NCI-H187 treated with DMSO at 0.1 percent for 48 hours (cell line): ENCODE data around the gene TAF4B.
"Not testable (repeated sequence)": the region's sequence is repeated elsewhere in the genome, so short reads cannot be mapped to it uniquely, and the experiment has no call there.

Experiments
- DNase-seq: peaks from one replicate; lab custom pipeline; 2025; lab: John Stamatoyannopoulos, UW

The TAF4B gene, protein sequence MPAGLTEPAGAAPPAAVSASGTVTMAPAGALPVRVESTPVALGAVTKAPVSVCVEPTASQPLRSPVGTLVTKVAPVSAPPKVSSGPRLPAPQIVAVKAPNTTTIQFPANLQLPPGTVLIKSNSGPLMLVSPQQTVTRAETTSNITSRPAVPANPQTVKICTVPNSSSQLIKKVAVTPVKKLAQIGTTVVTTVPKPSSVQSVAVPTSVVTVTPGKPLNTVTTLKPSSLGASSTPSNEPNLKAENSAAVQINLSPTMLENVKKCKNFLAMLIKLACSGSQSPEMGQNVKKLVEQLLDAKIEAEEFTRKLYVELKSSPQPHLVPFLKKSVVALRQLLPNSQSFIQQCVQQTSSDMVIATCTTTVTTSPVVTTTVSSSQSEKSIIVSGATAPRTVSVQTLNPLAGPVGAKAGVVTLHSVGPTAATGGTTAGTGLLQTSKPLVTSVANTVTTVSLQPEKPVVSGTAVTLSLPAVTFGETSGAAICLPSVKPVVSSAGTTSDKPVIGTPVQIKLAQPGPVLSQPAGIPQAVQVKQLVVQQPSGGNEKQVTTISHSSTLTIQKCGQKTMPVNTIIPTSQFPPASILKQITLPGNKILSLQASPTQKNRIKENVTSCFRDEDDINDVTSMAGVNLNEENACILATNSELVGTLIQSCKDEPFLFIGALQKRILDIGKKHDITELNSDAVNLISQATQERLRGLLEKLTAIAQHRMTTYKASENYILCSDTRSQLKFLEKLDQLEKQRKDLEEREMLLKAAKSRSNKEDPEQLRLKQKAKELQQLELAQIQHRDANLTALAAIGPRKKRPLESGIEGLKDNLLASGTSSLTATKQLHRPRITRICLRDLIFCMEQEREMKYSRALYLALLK

GRCh38 chr18:26226229-26227050, at the start of gene TAF4B:
Gene TAF4B (plus strand): TSS chr18:26226445. CDS start chr18:26226934, 489 bp downstream.
- peak; percentile 63 for DNase-seq

DNA sequence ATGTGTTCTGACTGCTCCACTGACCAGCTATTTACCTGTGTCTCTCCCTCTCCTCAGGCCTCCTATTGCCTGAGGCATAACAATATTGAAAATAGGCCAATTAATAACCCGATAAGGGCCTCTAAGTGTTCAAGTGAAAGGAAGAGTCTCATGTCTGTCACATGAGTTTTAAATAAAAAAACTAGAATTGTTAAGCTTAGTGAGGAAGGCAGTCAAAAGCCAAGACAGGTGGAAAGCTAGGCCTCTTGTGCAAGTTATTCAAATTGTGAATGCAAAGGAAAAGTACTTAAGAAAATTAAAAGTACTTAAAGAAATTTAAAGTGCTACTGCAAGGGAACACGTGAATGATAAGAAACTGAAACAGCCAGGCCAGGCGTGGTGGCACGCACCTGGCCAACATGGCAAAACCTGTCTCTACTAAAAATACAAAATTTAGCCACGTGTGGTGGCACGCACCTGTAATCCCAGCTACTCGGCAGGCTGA, 44.9 kb upstream of the TAF4B start:
- no peak for DNase-seq

DNA sequence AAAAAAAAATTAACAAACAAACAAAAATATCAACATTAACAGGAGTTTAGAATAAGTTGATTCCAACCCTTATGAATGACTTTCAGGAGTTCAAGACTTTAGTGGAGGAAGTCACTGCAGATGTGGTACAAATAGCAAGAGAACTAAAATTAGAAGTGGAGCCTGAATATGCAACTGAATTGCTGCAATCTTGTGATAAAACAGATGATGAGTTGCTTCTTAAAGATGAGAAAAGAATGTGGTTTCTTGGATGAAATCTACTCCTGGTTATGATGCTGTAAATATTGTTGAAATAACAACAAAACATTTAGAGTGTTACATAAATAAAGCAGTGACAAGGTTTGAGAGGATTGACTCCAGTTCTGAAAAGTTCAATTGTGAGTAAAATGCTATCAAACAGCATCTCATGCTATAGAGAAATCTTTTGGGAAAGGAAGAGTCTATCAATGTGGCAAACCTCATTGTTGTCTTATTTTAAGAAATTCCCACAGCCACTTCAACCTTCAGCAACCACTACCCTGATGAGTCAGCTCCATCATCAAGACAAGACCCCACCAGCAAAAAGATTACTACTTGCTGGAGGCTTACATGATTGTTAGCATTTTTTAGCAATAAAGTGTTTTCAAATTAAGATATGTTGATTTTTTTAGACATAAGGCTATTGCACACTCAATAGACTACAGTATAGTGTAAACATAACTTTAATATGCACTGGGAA, 42.7 kb upstream of the TAF4B start:
- no peak for DNase-seq

- DNase-seq: no peak
These were observed 41.0 kb upstream of the TAF4B start for GRCh38 chr18:26185267-26185666.

DNA sequence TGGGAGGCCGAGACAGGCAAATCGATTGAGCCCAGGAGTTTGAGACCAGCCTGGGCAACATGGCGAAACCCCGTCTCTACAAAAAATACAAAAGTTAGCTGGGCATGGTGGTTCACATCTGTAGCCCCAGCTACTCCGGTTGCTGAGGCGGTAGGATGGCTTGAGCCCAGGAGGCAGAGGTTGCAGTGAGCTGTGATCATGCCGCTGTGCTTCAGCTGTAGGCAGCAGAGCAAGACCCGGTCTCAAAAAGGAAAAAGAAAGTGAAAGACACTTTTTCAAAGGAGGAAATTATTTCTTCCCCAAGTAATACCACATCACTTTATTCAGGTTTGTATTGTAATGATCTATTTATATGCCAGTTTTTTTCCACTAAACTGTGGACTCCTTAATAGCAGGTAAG, 35.7 kb upstream of the TAF4B start:
- DNase-seq: no peak

DNA sequence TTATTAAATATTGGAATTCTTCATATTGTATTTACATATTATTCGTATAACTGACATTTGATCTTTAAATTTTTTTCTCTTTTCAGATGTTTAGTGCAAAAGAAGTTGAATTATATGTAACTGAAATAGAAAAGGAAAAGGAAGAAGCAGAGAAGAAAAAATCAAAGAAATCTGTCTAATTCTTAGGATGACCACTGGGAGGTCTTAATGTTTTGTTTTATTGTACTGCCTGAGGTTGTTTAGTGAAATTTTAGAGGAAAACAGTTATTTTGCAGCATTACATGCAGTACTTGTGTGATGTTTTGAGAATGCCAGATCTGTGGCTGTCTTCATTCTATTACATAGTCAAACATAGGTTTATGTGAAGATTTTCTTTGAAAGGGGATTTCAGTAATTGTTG, 34.0 kb upstream of the TAF4B start:
- DNase-seq: no peak

- DNase-seq: no peak
These were observed 29.6 kb upstream of the TAF4B start for GRCh38 chr18:26196605-26197004.

GRCh38 chr18:26202001-26202400, 24.2 kb upstream of the TAF4B start:
- not testable (repeated sequence) for DNase-seq

GRCh38 chr18:26205318-26205717, 20.9 kb upstream of the TAF4B start:
- no peak for DNase-seq

DNA sequence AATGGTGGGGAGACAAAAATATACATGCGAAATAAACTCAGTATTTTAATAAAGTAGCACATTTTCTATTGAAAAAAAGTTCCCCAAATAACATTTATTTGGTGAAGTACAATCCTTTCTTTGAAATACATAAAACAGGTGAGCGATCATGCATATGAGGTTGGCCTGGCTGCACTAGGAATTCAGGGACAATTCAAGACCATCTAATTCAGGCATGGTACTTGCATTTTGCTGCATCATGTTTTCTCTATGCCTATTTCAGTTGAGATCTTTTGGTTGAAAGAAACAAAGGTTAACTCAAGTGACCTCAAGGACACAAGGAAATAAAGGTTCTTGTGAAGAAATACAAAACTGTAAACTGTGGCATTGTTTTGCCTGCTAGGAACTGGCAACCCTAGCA, 19.8 kb upstream of the TAF4B start:
- DNase-seq: no peak

DNA sequence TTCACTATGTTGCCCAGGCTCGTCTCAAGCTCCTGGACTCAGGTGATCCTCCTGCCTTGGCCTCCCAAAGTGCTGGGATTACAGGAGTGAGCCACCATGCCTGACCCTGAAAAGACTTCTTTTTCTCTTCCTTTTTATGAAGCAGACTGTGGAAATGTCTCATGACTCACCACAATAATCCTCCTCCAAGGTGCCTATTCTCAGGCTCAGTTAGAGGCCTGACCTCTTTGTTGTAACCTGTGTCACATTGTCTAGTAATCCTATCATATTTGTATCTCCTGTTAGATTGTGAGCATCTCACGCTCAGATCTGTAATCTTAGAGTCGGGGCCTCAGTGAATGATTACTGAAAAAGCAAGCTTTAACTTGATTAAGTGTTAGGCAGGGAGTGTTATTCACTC, 18.3 kb upstream of the TAF4B start:
- DNase-seq: no peak

GRCh38 chr18:26208977-26209376, 17.3 kb upstream of the TAF4B start:
- no peak for DNase-seq

GRCh38 chr18:26210147-26210546, 16.1 kb upstream of the TAF4B start:
- no peak for DNase-seq

DNA sequence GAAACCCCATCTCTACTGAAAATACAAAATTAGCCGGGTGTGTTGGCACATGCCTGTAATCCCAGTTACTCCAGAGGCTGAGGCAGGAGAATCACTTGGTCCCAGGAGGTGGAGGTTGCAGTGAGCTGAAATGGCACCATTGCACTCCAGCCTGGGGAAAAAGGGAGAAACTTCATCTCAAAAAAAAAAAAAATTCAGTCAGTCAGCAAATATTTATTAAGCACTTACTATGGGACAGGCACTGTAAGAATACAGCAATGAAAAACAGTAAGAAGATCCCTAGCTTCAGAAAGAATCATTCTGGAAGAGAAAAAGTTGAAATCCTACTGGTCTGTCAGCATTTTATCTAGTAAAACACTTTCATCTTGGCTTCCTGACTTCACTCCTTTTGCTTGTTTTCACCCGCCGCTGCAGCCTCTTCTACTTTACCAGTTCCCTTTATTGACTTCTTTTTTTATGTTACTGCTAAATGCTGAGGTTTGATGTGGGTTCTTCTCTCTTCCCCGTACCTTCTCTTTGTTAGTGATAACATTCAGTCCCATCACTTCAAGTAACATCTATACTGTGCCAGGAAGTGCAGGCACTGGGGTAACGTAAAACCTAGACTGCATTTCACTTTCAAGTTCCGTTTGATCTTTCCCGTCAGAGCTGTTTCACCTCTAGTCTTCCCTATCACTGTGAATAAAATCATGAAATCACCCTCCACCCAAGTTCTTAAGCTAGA, 10.8 kb upstream of the TAF4B start:
- no peak for DNase-seq

DNA sequence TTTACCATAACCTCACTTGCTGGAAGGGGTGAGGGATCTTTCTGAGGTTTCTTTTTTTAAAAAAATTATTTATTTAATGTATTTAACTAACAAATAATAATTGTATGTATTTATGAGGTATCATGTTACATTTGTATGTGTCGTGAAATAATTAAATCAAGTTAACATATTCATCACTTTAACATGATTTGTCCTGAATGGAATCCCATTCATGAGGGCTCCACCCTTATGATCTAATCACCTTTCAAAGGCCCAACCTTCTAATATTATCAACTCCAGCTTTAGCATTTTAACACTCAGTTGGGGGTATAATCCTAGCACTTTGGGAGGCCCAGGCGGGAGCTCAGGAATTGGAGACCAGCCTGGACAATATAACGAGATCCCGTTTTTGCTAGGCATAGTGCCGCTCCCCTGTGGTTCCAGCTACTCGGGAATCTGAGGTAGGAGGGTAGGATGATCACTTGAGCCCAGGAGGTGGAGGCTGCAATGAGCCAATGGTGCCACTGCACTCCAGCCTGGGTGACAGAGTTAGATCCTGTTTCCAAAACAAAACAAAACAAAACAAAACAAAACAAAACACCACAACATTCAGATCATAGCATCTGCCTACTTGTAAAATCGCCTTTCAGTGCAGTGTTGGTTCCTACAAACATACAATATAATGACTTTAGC, 1.1 kb upstream of the TAF4B start:
- DNase-seq: no peak

DNA sequence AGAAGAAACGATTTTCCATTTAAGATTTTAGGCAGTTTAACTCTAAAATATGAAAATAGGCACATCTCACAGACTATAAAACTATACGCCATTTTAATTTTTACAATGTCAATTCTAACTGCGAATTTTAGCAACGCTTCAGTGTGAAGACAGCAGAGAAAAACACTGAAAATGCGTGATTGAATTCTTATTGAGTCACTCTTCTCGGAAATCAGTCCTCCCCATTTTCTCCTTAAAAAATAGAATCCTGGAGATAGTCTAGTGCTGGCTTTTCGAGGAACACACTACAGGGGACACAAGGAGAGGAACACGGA, 373 bp upstream of the TAF4B start:
- DNase-seq: no peak

DNA sequence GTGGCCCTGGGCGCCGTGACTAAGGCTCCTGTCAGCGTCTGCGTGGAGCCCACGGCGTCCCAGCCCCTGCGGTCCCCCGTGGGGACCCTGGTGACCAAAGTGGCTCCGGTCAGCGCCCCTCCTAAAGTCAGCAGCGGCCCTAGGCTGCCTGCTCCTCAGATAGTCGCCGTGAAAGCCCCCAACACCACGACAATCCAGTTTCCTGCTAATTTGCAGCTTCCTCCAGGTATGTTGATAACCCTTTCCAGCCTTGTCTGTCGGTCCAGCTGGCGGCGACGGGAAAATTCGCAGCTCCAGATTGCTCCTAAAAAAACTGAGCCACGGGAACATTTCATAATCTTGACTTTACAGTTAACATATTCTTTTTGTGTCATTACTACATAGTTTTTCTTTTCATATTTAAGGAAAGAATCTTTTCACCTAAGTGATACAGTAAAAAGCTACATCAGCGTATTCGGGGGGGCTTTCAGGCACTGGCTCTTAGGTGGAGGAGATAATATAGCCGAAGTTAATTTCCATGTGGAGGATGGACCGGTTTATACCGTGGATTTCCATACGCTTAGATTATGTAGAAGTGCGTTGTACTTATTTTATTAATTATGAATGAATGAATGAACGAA, 916 bp downstream of the TAF4B start:
- no peak for DNase-seq

DNA sequence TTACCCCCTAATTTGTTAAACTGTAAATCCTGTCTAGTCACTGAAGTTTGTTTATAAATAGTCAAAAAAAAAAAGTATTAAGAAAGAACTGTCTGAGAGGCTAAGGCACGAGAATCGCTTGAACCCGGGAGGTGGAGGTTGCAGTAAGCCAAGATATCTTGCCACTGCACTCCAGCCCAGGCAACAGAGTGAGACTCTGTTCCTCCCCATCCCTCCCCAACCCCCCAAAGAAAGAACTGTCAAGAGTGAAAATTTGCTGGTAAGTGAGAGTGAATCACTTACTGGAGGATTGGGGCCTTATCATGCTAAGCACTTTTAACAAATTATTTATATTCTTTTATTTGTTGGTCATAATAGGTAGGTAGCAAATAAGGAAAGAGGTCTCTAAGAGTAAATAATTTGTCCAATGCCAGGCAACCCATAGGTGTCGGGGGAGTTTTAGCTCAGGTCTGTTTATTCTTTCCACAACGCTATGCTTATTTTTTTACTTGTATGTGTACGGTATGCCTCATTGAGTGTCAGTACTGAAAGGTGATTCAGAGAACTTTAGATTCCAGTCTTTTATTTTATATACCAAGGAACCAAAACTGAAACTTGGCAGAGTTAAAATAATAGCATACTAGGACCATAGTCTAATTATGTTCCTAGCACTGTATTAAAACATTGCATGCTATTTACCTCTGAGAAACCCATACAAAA, 2.5 kb downstream of the TAF4B start:
- DNase-seq: no peak

GRCh38 chr18:26230497-26230896, 4.3 kb downstream of the TAF4B start:
- DNase-seq: no peak
